ENCODE results near the gene TECPR2.

Gene TECPR2

DNA sequence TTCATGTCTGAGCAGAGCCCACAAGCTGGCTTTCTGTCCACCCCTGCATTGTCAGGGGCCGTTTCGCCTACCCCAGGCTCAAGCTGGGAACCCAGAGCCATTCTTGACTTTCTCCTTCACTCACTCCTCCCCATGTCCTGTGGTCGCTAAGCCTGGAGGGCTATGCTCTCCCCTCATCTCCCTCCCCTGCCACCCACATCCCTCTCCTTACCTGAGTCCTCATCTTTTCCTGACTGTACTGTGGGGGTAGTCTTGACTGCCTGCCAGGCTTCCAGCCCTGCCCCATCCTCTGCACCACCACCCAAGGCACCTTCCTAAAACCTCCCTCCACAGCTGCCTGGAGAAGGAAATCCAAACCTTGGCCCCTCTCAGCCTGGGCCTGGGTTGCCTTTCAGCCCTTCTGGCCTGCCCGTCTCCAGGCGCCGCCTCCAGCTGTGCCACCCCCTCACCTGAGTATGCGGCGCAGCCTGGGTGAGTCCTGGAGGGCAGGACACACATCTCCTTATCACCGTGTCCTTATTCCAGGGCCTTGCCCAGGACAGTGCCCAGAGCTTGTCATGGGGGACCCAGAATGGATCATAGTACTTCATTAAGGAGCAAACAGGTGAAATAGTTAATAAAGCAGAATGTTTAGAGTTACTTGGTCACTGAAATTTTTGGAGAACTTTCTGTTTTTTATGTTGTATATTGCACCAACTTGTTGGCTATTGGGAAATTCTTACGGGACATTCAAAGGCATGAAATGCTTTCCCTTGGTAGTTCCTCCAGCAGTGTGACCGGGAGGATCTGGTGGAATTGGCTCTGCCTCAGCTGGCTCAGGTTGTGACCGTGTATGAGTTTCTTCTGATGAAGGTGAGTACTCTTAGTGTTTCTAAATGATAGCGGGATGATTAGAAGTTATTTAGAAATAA, 28.7 kb upstream of the TECPR2 start:
- DNase-seq (ENCODE audit: insufficient read length, low spot score) (no peak), FAIRE-seq (no peak)
- TF ChIP-seq PAX5 (IDR thresholded peaks at IDR 0.05; ENCODE audit: insufficient read depth, low read length, severe bottlenecking) (no peak), POLR2AphosphoS5 (IDR thresholded peaks at IDR 0.05; ENCODE audit: low read depth, low read length) (no peak), TAF1 (IDR thresholded peaks at IDR 0.05; ENCODE audit: low read depth, low read length) (no peak), POU2F2 (IDR thresholded peaks at IDR 0.05; ENCODE audit: low read depth, low read length) (no peak), POLR2A (IDR thresholded peaks at IDR 0.05; ENCODE audit: low read depth, low read length) (no peak), SPI1 (IDR thresholded peaks at IDR 0.05; ENCODE audit: low read depth, low read length) (no peak)

DNA sequence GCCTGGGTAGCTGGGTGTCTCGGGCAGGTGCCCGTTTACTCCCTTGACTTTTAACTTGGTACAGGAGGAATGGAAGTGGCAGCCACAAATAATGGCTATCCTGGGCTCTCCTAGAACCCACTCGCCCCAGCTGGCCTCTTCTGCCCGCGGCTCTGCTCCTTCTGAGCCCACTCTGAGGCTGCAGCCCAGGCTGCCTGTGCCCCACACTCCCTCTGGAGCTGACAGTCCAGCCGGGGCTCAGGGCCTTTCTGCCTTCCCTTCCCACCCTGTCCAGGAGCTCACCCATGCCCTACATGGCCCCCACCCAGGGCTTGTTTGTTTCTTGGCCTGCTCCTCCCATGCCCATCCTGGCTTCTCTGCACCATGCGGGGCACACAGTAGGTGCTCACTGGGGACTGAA, 27.6 kb upstream of the TECPR2 start:
- TF ChIP-seq PAX5 (IDR thresholded peaks at IDR 0.05; ENCODE audit: insufficient read depth, low read length, severe bottlenecking) (no peak), TAF1 (IDR thresholded peaks at IDR 0.05; ENCODE audit: low read depth, low read length) (no peak), POU2F2 (IDR thresholded peaks at IDR 0.05; ENCODE audit: low read depth, low read length) (no peak), POLR2A (IDR thresholded peaks at IDR 0.05; ENCODE audit: low read depth, low read length) (no peak), POLR2AphosphoS5 (IDR thresholded peaks at IDR 0.05; ENCODE audit: low read depth, low read length) (no peak), SPI1 (IDR thresholded peaks at IDR 0.05; ENCODE audit: low read depth, low read length) (no peak)
- DNase-seq (ENCODE audit: insufficient read length, low spot score) (no peak), FAIRE-seq (no peak)

DNA sequence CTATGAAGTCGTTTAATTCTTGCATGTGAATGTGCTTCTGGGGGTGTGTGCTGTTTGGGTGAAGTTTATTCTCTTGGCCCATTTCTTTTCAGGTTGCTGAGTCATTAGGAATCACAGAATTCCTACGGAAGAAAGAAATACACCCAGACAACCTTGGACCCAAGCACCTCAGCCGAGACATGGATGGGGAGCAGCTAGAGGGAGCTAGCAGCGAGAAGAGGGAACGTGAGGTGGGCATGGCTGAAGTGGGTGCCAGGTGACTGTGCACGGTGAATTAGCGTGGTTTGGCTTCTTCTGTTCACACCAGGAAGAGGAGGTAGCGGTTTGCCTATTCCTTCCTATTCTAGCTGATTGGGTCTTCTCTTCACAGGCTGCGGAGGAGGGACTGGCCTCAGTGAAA, 24.0 kb upstream of the TECPR2 start:
- DNase-seq (ENCODE audit: insufficient read length, low spot score) (no peak), FAIRE-seq (no peak)
- no peak for TF ChIP-seq POLR2AphosphoS5 (IDR thresholded peaks at IDR 0.05; ENCODE audit: low read depth, low read length)
- no peak for TF ChIP-seq TAF1 (IDR thresholded peaks at IDR 0.05; ENCODE audit: low read depth, low read length)
- no peak for TF ChIP-seq PAX5 (IDR thresholded peaks at IDR 0.05; ENCODE audit: insufficient read depth, low read length, severe bottlenecking)
- no peak for TF ChIP-seq POU2F2 (IDR thresholded peaks at IDR 0.05; ENCODE audit: low read depth, low read length)
- no peak for TF ChIP-seq SPI1 (IDR thresholded peaks at IDR 0.05; ENCODE audit: low read depth, low read length)
- TF ChIP-seq POLR2A (IDR thresholded peaks at IDR 0.05; ENCODE audit: low read depth, low read length), result no peak

DNA sequence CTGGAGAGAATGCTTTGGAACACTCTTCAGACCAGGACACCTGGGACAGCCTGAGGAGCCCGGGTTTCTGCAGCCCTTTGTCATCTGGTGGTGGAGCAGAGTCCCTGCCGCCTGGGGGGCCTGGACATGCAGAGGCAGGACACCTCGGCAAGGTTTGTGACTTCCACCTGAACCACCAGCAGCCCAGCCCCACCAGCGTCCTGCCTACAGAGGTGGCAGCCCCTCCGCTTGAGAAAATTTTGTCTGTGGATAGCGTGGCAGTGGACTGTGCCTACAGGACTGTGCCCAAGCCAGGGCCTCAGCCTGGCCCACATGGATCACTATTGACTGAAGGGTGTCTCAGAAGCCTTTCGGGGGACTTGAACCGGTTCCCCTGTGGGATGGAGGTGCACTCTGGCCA, 21.2 kb upstream of the TECPR2 start:
- DNase-seq (ENCODE audit: insufficient read length, low spot score) (no peak), FAIRE-seq (no peak)
- TF ChIP-seq TAF1 (IDR thresholded peaks at IDR 0.05; ENCODE audit: low read depth, low read length) (no peak), PAX5 (IDR thresholded peaks at IDR 0.05; ENCODE audit: insufficient read depth, low read length, severe bottlenecking) (no peak), POLR2A (IDR thresholded peaks at IDR 0.05; ENCODE audit: low read depth, low read length) (no peak), SPI1 (IDR thresholded peaks at IDR 0.05; ENCODE audit: low read depth, low read length) (no peak), POLR2AphosphoS5 (IDR thresholded peaks at IDR 0.05; ENCODE audit: low read depth, low read length) (no peak), POU2F2 (IDR thresholded peaks at IDR 0.05; ENCODE audit: low read depth, low read length) (no peak)

DNA sequence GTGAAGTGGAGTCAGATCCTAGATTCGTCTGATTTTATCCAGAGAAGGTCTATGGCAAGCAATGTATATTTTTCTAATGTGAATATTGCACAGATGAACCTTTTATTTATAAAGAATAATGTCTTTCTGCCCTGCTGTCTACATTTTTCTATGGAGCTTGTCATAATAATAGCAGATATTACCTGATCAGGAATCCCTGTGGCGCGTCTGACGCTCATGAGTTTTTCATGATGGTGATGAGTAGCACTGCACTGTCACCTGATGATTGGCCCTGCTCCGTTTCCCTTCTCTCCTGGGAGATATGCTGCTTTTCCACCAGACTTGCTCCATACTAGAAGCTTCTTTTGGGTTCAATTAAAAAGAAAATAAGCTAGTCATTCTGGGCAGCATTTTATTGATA, 20.5 kb upstream of the TECPR2 start:
- FAIRE-seq (no peak), DNase-seq (ENCODE audit: insufficient read length, low spot score) (no peak)
- TF ChIP-seq SPI1 (IDR thresholded peaks at IDR 0.05; ENCODE audit: low read depth, low read length) (no peak), POLR2AphosphoS5 (IDR thresholded peaks at IDR 0.05; ENCODE audit: low read depth, low read length) (no peak), POU2F2 (IDR thresholded peaks at IDR 0.05; ENCODE audit: low read depth, low read length) (no peak)

DNA sequence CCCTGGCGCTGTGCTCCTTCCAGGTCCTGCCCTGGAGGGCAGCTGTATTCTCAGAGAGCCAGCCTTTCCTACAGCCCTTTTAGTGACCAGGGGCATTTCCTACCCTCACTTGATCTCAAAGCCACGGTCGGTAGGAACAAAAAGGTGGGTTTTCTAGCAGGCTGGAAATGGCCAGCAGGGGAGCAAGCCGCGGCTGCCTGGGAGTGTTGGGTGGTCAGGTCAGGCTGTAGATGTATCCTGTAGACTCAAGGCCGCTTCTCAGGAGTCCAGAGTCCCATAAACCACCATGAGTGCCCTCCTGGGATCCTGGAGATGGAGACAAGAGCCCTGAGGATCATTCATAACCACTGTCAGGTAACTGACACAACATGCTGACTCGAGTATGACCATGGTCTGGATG, 18.7 kb upstream of the TECPR2 start:
- no peak for DNase-seq (ENCODE audit: insufficient read length, low spot score)
- TF ChIP-seq PAX5 (IDR thresholded peaks at IDR 0.05; ENCODE audit: insufficient read depth, low read length, severe bottlenecking), result no peak
- TF ChIP-seq POU2F2 (IDR thresholded peaks at IDR 0.05; ENCODE audit: low read depth, low read length), result no peak
- TF ChIP-seq TAF1 (IDR thresholded peaks at IDR 0.05; ENCODE audit: low read depth, low read length), result no peak
- TF ChIP-seq SPI1 (IDR thresholded peaks at IDR 0.05; ENCODE audit: low read depth, low read length), result no peak
- no peak for TF ChIP-seq POLR2AphosphoS5 (IDR thresholded peaks at IDR 0.05; ENCODE audit: low read depth, low read length)
- no peak for TF ChIP-seq POLR2A (IDR thresholded peaks at IDR 0.05; ENCODE audit: low read depth, low read length)
- no peak for FAIRE-seq

DNA sequence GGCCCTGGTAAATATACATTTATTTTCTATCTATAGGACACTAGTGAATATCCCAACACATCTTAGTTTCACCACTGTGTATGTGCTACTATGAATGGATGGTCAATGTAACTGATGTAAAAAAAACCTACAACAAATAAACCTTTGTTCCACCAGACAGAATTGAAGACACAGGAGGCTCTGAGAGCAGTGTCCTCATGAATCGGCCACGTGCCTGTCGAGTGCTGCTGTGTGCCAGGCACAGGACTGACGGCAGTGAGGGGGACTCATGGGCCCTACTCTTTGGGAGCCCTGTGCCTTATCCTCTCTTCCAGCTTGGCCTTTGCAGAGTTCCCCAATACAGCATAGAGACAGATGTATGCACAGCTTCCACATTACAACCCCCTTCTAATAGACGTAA, 18.3 kb upstream of the TECPR2 start:
- DNase-seq (ENCODE audit: insufficient read length, low spot score) (no peak), FAIRE-seq (no peak)
- TF ChIP-seq POLR2AphosphoS5 (IDR thresholded peaks at IDR 0.05; ENCODE audit: low read depth, low read length) (no peak), PAX5 (IDR thresholded peaks at IDR 0.05; ENCODE audit: insufficient read depth, low read length, severe bottlenecking) (no peak), POLR2A (IDR thresholded peaks at IDR 0.05; ENCODE audit: low read depth, low read length) (no peak), SPI1 (IDR thresholded peaks at IDR 0.05; ENCODE audit: low read depth, low read length) (no peak), POU2F2 (IDR thresholded peaks at IDR 0.05; ENCODE audit: low read depth, low read length) (no peak), TAF1 (IDR thresholded peaks at IDR 0.05; ENCODE audit: low read depth, low read length) (no peak)

DNA sequence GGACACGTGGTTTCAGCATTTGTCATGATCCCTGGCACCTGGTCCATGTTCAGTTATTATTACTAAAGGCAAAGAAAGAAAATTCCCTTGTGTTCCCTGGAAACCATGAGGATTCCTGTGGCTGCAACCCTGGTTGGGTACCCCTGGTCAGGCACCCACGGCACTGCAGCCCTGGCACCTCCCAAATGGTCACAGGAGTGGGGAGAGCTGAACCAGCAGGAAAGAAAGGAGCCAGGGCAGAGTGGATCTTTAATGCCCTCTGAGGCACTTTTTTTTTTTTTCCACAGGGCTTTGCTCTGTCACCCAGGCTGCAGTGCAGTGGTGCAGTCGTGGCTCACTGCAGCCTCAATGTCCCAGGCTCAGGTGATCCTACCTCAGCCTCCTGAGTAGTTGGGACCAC, 17.5 kb upstream of the TECPR2 start:
- FAIRE-seq (no peak), DNase-seq (ENCODE audit: insufficient read length, low spot score) (no peak)
- no peak for TF ChIP-seq POU2F2 (IDR thresholded peaks at IDR 0.05; ENCODE audit: low read depth, low read length)
- no peak for TF ChIP-seq PAX5 (IDR thresholded peaks at IDR 0.05; ENCODE audit: insufficient read depth, low read length, severe bottlenecking)
- no peak for TF ChIP-seq SPI1 (IDR thresholded peaks at IDR 0.05; ENCODE audit: low read depth, low read length)
- no peak for TF ChIP-seq POLR2AphosphoS5 (IDR thresholded peaks at IDR 0.05; ENCODE audit: low read depth, low read length)
- no peak for TF ChIP-seq POLR2A (IDR thresholded peaks at IDR 0.05; ENCODE audit: low read depth, low read length)
- no peak for TF ChIP-seq TAF1 (IDR thresholded peaks at IDR 0.05; ENCODE audit: low read depth, low read length)

DNA sequence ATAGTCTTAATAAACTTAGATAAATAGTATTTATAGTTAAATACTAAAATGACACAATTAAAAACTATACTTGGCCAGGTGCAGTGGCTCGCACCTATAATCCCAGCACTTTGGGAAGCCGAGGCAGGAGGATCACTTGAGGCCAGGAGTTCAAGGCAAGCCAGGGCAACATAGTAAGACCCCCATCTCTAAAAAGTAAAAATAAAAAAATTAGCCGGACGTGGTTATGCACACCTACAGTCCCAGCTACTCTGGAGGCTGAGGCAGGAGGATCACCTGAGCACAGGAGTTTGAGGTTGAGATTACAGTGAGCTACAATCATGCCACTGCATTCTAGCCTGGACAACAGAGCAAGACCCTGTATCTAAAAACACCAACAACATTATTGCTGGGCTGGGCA, 16.1 kb upstream of the TECPR2 start:
- TF ChIP-seq POLR2AphosphoS5 (IDR thresholded peaks at IDR 0.05; ENCODE audit: low read depth, low read length) (no peak), SPI1 (IDR thresholded peaks at IDR 0.05; ENCODE audit: low read depth, low read length) (no peak), TAF1 (IDR thresholded peaks at IDR 0.05; ENCODE audit: low read depth, low read length) (no peak), POLR2A (IDR thresholded peaks at IDR 0.05; ENCODE audit: low read depth, low read length) (no peak)
- FAIRE-seq (no peak), DNase-seq (ENCODE audit: insufficient read length, low spot score) (no peak)

DNA sequence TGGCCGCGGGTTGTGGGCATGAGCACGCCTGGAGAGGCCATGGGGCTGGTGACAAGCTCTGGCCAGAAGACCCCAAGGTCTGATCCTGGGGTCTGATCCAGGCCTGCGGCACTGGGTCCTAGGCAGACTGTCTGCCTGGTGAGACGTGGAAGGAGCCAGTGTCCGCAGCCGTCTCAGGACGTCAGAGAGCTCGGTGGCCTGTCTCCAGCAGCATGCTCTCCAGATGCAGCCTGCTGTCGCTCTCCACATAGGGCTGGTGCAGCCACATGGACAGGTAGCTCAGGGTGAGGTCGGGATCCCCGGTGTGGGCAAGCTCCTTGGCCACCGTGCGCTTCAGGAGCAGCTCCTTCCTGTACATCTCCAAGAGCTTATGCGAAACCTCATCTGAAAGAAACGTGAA, 14.4 kb upstream of the TECPR2 start:
- FAIRE-seq (no peak), DNase-seq (ENCODE audit: insufficient read length, low spot score) (no peak)
- no peak for TF ChIP-seq SPI1 (IDR thresholded peaks at IDR 0.05; ENCODE audit: low read depth, low read length)
- no peak for TF ChIP-seq POLR2A (IDR thresholded peaks at IDR 0.05; ENCODE audit: low read depth, low read length)
- TF ChIP-seq POLR2AphosphoS5 (IDR thresholded peaks at IDR 0.05; ENCODE audit: low read depth, low read length), result no peak
- no peak for TF ChIP-seq TAF1 (IDR thresholded peaks at IDR 0.05; ENCODE audit: low read depth, low read length)
- no peak for TF ChIP-seq PAX5 (IDR thresholded peaks at IDR 0.05; ENCODE audit: insufficient read depth, low read length, severe bottlenecking)
- no peak for TF ChIP-seq POU2F2 (IDR thresholded peaks at IDR 0.05; ENCODE audit: low read depth, low read length)
